HG02870 (cell line): Measurements from ENCODE around the gene CFLAR.
A peak's percentile ranks its signal among the peaks of the same experiment; 100 is the strongest.

Experiments
- ATAC-seq: cut with Tn5 transposase; IDR thresholded peaks from one replicate; pipeline ENCODE4 v1.9.1; 2021; ENCODE audit warnings: mild to moderate bottlenecking, moderate library complexity; ENCODE audit not compliant: unreplicated experiment

CFLAR gene

GRCh38 chr2:201205515-201205849 is 89.5 kb downstream of the CFLAR start:
- no peak for ATAC-seq

DNA sequence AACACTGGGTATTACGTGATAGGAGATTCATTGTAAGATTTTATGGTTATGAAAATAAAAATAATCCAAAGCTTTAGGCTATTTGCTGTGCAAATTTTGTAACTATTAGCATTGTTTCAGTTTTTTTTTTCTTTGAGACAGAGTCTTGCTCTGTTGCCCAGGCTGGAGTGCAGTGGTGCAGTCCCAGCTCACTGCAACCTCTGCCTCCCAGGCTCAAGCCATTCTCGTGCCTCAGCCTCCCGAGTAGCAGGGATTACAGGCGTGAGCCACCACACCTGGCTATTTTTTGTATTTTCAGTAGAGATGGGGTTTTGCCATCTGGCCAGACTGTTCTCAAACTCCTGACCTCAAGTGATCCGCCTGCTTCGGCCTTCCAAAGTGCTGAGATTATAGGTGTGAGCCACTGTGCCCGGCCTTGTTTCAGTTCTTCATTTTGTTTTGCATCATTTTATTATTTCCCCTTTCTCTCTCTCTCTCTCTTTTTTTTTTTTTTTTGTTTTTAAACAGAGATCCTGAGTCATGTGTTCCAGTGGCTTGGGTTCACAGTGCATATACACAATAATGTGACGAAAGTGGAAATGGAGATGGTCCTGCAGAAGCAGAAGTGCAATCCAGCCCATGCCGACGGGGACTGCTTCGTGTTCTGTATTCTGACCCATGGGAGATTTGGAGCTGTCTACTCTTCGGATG is 92.7 kb downstream of the CFLAR start:
- ATAC-seq = peak; percentile 60

DNA sequence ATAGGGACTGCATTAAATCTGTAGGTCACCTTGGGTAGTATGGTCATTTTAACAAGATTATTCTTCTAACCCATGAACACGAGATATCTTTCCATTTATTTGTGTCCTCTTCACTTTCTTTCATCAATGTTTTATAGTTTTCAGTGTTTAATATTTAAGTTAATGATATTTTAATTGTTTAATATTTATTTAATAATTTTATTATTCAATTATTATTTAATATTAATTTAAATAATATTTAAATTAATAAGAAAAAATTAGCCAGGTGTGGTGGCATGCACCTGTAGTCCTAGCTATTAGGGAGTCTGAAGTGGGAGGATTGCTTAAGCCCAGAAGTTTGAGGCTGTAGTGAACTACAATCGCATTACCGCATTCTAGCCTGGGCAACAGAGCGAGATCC is 100.0 kb downstream of the CFLAR start:
- no peak for ATAC-seq

DNA sequence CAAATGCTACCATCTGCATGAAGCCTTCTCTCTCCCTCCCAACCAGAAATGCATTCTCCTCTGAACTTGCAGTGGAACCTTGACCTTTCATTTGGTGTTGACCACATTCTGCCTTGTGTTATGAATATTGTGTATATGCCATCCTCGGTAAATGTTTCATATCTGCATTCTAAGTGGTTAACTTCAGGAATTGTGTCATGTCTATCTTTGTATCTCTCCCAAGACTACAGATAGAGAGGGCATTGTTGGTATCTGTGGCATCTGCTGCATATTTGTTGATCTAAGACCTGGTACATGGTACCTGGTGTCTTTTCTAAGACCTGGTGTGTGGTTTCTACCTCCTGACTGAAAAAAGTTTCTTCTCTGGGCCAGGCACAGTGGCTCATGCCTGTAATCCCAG is 101.0 kb downstream of the CFLAR start:
- no peak for ATAC-seq

GRCh38 chr2:201218780-201219179 is 102.8 kb downstream of the CFLAR start:
- ATAC-seq = no peak

DNA sequence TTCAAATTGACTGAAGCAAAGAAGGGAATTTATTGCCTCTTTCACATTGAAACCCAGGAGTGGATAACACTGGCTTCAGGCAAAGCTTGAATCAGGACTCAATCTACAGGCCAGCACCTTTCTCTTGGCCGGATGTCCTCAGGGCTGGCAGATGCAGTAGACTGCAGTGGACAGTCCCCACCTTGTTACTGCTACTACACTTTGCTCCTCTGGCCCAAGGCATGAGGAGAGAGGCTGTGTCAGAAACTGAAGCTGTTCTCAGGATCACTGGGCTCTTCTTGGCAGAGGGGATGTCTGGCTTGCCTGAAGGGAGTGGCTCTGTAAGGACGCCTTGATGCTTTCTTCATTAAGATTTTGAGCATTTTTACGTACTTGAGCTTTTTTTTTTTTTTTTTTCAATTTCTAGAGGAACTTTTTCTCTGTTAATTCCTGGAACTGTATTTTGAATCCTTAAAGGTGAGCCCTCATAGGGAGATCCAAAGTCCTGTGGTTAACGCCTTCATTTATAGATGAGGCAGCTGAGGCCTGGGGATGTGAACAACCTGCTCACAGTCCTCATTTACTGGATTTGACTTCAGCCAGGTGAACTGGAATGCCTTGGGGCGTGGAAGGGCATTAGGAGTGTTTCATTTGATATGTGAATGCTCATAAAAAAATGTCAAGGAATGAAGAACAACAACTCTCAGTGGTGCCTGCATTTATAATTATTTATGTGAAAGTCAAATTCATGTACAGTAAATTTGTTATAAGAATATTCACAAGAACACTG is 103.5 kb downstream of the CFLAR start:
- ATAC-seq = no peak

- no peak for ATAC-seq
Measured at GRCh38 chr2:201220102-201220570, 104.2 kb downstream of the CFLAR start.

GRCh38 chr2:201223089-201224073 is 107.4 kb downstream of the CFLAR start:
- peak; percentile 93 for ATAC-seq
